ENCODE measurements around the gene CSAG3. TPM values are rescaled to one million over a fixed set of nuclear protein-coding genes. Genes with fewer than 3 reads are reported as not detected.

CSAG3 gene
- polyA plus RNA-seq, 5 donors: not detected

DNA sequence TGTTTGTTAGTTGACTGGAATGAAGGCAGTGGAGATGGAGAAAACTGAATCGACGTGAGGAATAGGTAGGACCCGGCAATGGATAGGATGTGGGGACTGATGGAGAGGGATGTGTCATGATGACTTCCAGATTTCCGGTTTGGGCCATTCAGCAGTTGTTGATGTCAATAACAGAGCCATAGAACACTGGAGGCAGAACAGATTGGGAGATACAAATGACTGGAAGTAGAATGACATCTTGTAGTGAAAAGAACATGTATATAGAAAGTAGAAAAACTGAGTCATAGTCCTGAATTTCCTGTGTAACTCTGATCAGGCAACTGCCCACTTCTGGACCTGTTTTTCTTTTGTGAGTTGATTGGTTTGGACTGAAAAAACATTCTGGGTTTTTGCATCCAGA is 47.0 kb downstream of the CSAG3 start:
- no peak for DNase-seq

Other genes with a start within 250 kb of the CSAG3 start
- gene GABRQ, start 121.3 kb upstream of the CSAG3 start, polyA plus RNA-seq (ENCODE audit: insufficient read depth in 1 of 5, insufficient read length in 5 of 5, low replicate concordance in 1 of 5): 1 to 10 TPM in 1 of 5 donors, under 1 TPM in 4; 0.67 to 1.0 (median 0.77) TPM
- not detected for gene MAGEA3, start 60.4 kb upstream of the CSAG3 start, polyA plus RNA-seq (ENCODE audit: insufficient read depth in 1 of 5, insufficient read length in 5 of 5, low replicate concordance in 1 of 5)
- not detected for gene CSAG2, start 49.9 kb upstream of the CSAG3 start, polyA plus RNA-seq (ENCODE audit: insufficient read depth in 1 of 5, insufficient read length in 5 of 5, low replicate concordance in 1 of 5)
- not detected for gene MAGEA2B, start 44.6 kb upstream of the CSAG3 start, polyA plus RNA-seq (ENCODE audit: insufficient read depth in 1 of 5, insufficient read length in 5 of 5, low replicate concordance in 1 of 5)
- gene CSAG1, start 25.5 kb upstream of the CSAG3 start, polyA plus RNA-seq (ENCODE audit: insufficient read depth in 1 of 5, insufficient read length in 5 of 5, low replicate concordance in 1 of 5): not detected
- gene MAGEA12, start 25.5 kb upstream of the CSAG3 start, polyA plus RNA-seq (ENCODE audit: insufficient read depth in 1 of 5, insufficient read length in 5 of 5, low replicate concordance in 1 of 5): not detected
- gene MAGEA2, start 5.4 kb upstream of the CSAG3 start, polyA plus RNA-seq (ENCODE audit: insufficient read depth in 1 of 5, insufficient read length in 5 of 5, low replicate concordance in 1 of 5): not detected
- not detected for gene MAGEA6, start 10.5 kb downstream of the CSAG3 start, polyA plus RNA-seq (ENCODE audit: insufficient read depth in 1 of 5, insufficient read length in 5 of 5, low replicate concordance in 1 of 5)
- 100 to 1,000 TPM in 1 of 5 donors, 10 to 100 TPM in 4; 80.7 to 102 (median 89.7) TPM for gene CETN2, start 71.5 kb downstream of the CSAG3 start, polyA plus RNA-seq (ENCODE audit: insufficient read depth in 1 of 5, insufficient read length in 5 of 5, low replicate concordance in 1 of 5)
- gene NSDHL, start 71.8 kb downstream of the CSAG3 start, polyA plus RNA-seq (ENCODE audit: insufficient read depth in 1 of 5, insufficient read length in 5 of 5, low replicate concordance in 1 of 5): 10 to 100 TPM; 15.9 to 24.3 (median 19.0) TPM
- 10 to 100 TPM; 15.0 to 24.8 (median 20.4) TPM for gene ZNF185, start 138.8 kb downstream of the CSAG3 start, polyA plus RNA-seq (ENCODE audit: insufficient read depth in 1 of 5, insufficient read length in 5 of 5, low replicate concordance in 1 of 5)
- under 1 TPM in 3 of 5 donors, not detected in 2; 0.06 to 0.13 (median 0.11) TPM for gene PNMA5, start 234.9 kb downstream of the CSAG3 start, polyA plus RNA-seq (ENCODE audit: insufficient read depth in 1 of 5, insufficient read length in 5 of 5, low replicate concordance in 1 of 5)

All from right lung (tissue), 5 donors.